Mucosa of descending colon (tissue), 3 donors: ENCODE measurements around the gene SCN4B. TPM values are rescaled to one million over a fixed set of nuclear protein-coding genes. Genes with fewer than 3 reads are reported as not detected.

Experiments used
- ATAC-seq: fragments of 200-7000 bp; cut with Tn5 transposase; one replicate; pipeline ENCODE4 v1.9.1; 2020; ENCODE audit warnings: mild to moderate bottlenecking, moderate library complexity
- DNase-seq, 3 donors: peaks; one replicate each; pipeline ENCODE4 v3.0.0-alpha.2; 2020
- H3K36me3 ChIP-seq: fragments of 200-600 bp; one replicate; pipeline ENCODE4 v1.8.0; 2021; ENCODE audit warnings: low read depth, mild to moderate bottlenecking
- H3K4me1 ChIP-seq: fragments of 200-600 bp; one replicate; pipeline ENCODE4 v1.8.0; 2021; ENCODE audit warnings: low read depth, mild to moderate bottlenecking
- H3K4me3 ChIP-seq: fragments of 200-600 bp; one replicate; pipeline ENCODE4 v1.8.0; 2021; ENCODE audit warnings: mild to moderate bottlenecking
- H3K9me3 ChIP-seq: fragments of 200-600 bp; one replicate; pipeline ENCODE4 v1.8.0; 2021; ENCODE audit warnings: mild to moderate bottlenecking
- intact Hi-C, 2 donors: fragments of 100-400 bp; cut with DNase I in 1 of 2; cut with micrococcal nuclease in 1 of 2; formaldehyde crosslinking; loops; one replicate each; pipeline versions ENCODE4 v1.11.0 to v1.11.1; 2022; cut with DNase I, micrococcal nuclease
- total RNA-seq, 3 donors: library from RNA; stranded (reverse); fragmentation: NEBNext Ultra II Directional in 2 of 3; extraction: Animal tissue kit (Norgen Biotek cat#: 25700) in 2 of 3; gene quantifications; one replicate each; pipeline versions ENCODE4 v1.2.1 to v1.2.4, GENCODE V29; 2021 to 2023
- TF ChIP-seq, protein P1 (sequence below): fragments of 200-600 bp; IDR thresholded peaks from one replicate; pipeline ENCODE4 v1.8.0; 2022; ENCODE audit warnings: antibody characterized with exemption, mild to moderate bottlenecking
- donor health status: DM: no; HTN: no; CAD: no; lungs with moderate emphysema.
- donor health status: DM: no; HTN: no; CAD: no.
- donor health status: DM: no; HTN: yes; CAD: no.

SCN4B gene
- total RNA-seq, 3 donors from 2014 or later, result 1.0 to 2.6 (median 1.2) TPM

DNA sequence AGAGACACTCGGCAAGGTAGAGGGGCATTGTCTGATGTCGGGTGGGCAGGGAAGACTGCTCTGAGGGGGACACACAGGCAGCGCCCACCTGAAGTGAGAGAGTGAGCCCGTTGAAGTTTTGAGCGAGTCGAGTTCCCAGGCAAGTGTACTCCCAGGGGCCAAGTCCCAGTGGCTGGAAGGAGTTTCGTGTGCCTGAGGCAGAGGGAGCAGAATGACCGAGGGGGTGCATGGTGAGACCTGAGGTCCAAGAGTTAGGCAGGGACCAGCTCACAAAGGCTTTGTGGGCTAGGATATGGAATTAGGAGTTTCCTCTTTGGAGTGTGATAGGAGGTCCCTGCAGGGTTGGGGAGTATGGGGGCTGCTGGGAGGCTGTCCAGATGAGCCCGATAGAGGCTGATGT, 17.6 kb upstream of the SCN4B start:
- ATAC-seq (no peak), DNase-seq (no peak)
- no peak overlapping the region for H3K4me3 ChIP-seq
- TF ChIP-seq, protein P1, sequence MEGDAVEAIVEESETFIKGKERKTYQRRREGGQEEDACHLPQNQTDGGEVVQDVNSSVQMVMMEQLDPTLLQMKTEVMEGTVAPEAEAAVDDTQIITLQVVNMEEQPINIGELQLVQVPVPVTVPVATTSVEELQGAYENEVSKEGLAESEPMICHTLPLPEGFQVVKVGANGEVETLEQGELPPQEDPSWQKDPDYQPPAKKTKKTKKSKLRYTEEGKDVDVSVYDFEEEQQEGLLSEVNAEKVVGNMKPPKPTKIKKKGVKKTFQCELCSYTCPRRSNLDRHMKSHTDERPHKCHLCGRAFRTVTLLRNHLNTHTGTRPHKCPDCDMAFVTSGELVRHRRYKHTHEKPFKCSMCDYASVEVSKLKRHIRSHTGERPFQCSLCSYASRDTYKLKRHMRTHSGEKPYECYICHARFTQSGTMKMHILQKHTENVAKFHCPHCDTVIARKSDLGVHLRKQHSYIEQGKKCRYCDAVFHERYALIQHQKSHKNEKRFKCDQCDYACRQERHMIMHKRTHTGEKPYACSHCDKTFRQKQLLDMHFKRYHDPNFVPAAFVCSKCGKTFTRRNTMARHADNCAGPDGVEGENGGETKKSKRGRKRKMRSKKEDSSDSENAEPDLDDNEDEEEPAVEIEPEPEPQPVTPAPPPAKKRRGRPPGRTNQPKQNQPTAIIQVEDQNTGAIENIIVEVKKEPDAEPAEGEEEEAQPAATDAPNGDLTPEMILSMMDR, result no peak
- no peaks in the 10 kb centered on the region for H3K9me3 ChIP-seq
- no peaks in the 10 kb centered on the region for H3K36me3 ChIP-seq
- intact Hi-C loops, result no loop called here
- H3K4me1 ChIP-seq, result peaks cover 7% of the 10 kb centered on the region

DNA sequence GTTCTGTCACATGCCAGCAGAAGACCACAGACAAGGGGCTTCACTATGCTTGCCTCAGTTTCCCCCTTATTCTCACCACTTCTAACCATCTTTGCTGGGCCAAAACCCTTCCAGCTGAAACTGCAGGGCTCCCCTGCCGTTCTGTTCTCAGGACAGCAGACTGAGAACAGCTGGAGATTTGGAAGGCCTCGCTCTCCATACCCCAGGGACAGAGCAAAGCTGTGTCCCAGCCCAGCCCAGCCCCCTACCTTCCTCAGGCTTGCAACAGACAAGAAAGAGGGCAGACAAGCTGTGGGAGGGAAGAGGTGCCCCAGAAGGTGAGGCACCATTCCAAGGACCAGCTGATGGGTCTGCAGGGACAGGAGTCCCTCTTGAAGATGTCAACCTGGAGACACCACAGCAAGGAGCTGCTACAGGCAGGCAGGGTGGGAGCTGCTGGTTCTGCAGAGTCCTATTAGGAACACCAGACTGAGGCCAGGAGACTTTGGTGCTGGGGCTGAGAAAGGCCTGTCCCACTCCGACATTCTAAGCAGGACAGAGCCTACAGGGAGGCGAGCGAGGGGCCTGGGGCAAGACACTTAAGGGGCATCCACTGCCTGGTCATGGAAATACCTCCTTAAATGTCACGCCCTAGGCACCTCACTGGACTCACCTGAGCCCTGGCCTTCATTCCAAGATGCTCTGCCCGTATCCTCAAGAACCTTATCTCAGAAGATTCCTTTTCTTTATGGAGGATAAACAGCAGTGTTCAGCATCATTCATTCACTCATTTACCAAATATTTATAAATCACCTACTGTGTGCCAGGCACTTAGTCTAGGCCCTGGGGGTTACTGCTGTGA, 16.9 kb upstream of the SCN4B start:
- intact Hi-C loops, result no loop called here
- Histone ChIP-seq H3K9me3 (no peaks in the 10 kb centered on the region), H3K36me3 (no peaks in the 10 kb centered on the region), H3K4me3 (no peak overlapping the region), H3K4me1 (peaks cover 7% of the 10 kb centered on the region)
- TF ChIP-seq, protein P1, result no peak
- ATAC-seq, result no peak
- DNase-seq, result no peak

DNA sequence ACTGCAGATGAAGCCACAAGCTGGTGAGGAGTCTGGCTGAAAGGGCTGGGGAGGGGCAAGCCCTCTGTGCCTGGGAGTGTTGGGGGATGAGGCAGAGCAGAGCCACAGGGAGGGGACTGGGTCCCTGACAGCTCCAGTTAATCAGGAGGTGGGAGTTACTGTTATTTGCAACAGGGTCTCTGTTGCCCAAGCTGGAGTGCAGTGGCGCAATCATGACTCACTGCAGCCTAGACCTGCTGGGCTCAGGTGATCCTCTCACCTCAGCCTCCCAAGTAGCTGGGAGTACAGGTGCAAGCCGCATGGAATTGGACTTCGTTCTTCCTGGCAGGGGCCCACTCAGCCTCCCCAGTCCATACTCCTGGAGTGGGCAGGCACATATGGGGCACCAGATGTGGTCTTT, 16.1 kb upstream of the SCN4B start:
- ATAC-seq, result no peak
- no peak overlapping the region for H3K4me3 ChIP-seq
- intact Hi-C loops, result no loop called here
- DNase-seq, result no peak
- no peaks in the 10 kb centered on the region for H3K36me3 ChIP-seq
- peaks cover 7% of the 10 kb centered on the region for H3K4me1 ChIP-seq
- TF ChIP-seq, protein P1, result no peak
- no peaks in the 10 kb centered on the region for H3K9me3 ChIP-seq

DNA sequence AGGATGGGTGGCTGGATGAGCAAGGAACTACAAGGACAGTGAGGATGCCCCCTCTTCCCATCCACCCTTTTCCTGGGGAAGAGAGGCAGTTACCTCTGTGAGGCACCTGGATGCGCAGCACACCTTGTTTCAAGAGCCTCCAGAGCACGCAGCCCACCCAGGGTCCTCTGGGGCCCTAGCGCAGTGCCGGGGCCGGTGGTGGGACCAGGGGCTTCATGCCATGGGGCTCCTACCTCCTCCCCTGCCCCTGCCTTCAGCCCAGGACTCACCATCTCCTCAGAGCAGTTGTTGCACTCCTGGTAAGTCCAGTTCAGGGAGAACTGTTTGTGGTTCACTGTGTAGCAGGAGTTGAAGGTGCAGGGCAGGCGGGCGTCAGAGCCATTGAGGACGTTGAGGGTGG, 15.7 kb upstream of the SCN4B start:
- H3K9me3 ChIP-seq, result no peaks in the 10 kb centered on the region
- H3K36me3 ChIP-seq, result no peaks in the 10 kb centered on the region
- intact Hi-C loops, result no loop called here
- no peak overlapping the region for H3K4me3 ChIP-seq
- ATAC-seq (no peak), DNase-seq (no peak)
- peaks cover 7% of the 10 kb centered on the region for H3K4me1 ChIP-seq
- TF ChIP-seq, protein P1, result no peak

DNA sequence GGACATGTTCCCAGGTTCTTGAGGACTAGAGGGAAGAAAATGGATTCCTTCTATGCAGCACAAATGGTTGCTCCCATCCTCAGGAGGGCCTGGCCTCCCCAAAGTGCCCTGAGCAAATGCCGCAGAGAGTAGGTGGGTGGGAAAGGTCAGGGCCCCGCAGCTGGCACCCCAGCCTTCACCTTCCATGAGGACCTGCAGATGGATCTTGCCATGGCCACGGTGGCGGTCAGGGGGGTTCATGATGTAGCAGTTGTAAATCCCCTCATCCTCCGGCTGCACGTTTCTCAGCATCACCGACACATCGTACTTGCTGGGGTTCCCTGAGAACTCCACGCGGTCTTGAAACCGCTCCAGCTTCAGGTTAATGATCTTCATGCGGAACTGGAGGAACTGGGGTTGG, 15.3 kb upstream of the SCN4B start:
- Histone ChIP-seq H3K36me3 (no peaks in the 10 kb centered on the region), H3K9me3 (no peaks in the 10 kb centered on the region), H3K4me3 (no peak overlapping the region), H3K4me1 (peaks cover 7% of the 10 kb centered on the region)
- DNase-seq (no peak), ATAC-seq (no peak)
- TF ChIP-seq, protein P1, result no peak
- intact Hi-C loops, result no loop called here
